Measurements from ENCODE around the gene CDH6.

GRCh38 chr5:31226651-31227050 is 33.2 kb downstream of the CDH6 start:
- TF ChIP-seq CTCF (conservative IDR thresholded peaks at IDR 0.05; ENCODE audit: low read length) (no peak), EZH2phosphoT487 (IDR thresholded peaks at IDR 0.05; ENCODE audit: borderline replicate concordance) (no peak)

Data from Loucy (cell line).